K562 (cell line): ENCODE measurements around the gene FAAP100. TPM values are rescaled to one million over a fixed set of nuclear protein-coding genes. Genes with fewer than 3 reads are reported as not detected.
A peak's percentile ranks its signal among the peaks of the same experiment; 100 is the strongest.

Experiments used
- BACH1 ChIP-seq: fragments of 200-800 bp; sonication (Bioruptor generic); IDR thresholded peaks from 2 replicates; pipeline ENCODE4 v1.6.1; 2016; ENCODE audit warnings: missing genetic modification characterization, missing compliant biosample characterization
- BRD9 ChIP-seq: fragments of 450-650 bp; IDR thresholded peaks from 2 replicates; pipeline ENCODE4 v1.6.1; 2018; ENCODE audit warnings: low read depth; ENCODE audit not compliant: partially characterized antibody
- ELF4 ChIP-seq: fragments of 450-650 bp; formaldehyde crosslinking; IDR thresholded peaks from 2 replicates; pipeline ENCODE4 v1.4.0; 2022; ENCODE audit warnings: missing genetic modification characterization
- FOS ChIP-seq: IDR thresholded peaks from 3 replicates; pipeline ENCODE4 v1.6.1; 2011; ENCODE audit not compliant: insufficient read length; ENCODE audit errors: extremely low read depth
- GTF2F1 ChIP-seq: IDR thresholded peaks from 2 replicates; pipeline ENCODE4 v1.6.1; 2011; ENCODE audit warnings: low read depth, low read length, improper control_type of control experiment
- HMGN3 ChIP-seq: IDR thresholded peaks from 2 replicates; pipeline ENCODE4 v1.6.1; 2011; ENCODE audit warnings: borderline replicate concordance, low read depth, mild to moderate bottlenecking, mixed read lengths, low read length; ENCODE audit not compliant: insufficient read length; ENCODE audit errors: extremely low read depth
- NFE2L1 ChIP-seq: fragments of 450-650 bp; IDR thresholded peaks from 2 replicates; pipeline ENCODE4 v1.6.1; 2016; ENCODE audit warnings: missing genetic modification characterization, low read depth, mild to moderate bottlenecking, missing compliant biosample characterization, moderate library complexity, borderline replicate concordance
- PCBP1 ChIP-seq: fragments of 200-400 bp; formaldehyde crosslinking; IDR thresholded peaks from 2 replicates; pipeline ENCODE4 v1.6.1; 2018; ENCODE audit warnings: mild to moderate bottlenecking, low read depth, low read length; ENCODE audit not compliant: poor library complexity, severe bottlenecking
- RBBP5 ChIP-seq: fragments of 200-600 bp; sonication (generic); IDR thresholded peaks from 2 replicates; pipeline ENCODE4 v1.6.1; 2012; ENCODE audit warnings: borderline replicate concordance, mild to moderate bottlenecking, low read length, control low read depth, inconsistent platforms; ENCODE audit not compliant: insufficient read depth, poor library complexity, severe bottlenecking
- RHOXF2B ChIP-seq: fragments of 250-450 bp; sonication (Bioruptor Pico); conservative IDR thresholded peaks from 2 replicates; pipeline ENCODE4 v1.5.1; 2021
- SAFB2 ChIP-seq: fragments of 200-400 bp; formaldehyde crosslinking; IDR thresholded peaks from 2 replicates; pipeline ENCODE4 v1.6.1; 2018; ENCODE audit warnings: borderline replicate concordance, low read length, low read depth, moderate library complexity; ENCODE audit not compliant: severe bottlenecking
- SMARCB1 ChIP-seq: IDR thresholded peaks from 2 replicates; pipeline ENCODE4 v1.6.1; 2011; ENCODE audit warnings: improper control_type of control experiment, low read depth; ENCODE audit not compliant: insufficient read length
- SMARCC2 ChIP-seq: fragments of 450-650 bp; IDR thresholded peaks from 2 replicates; pipeline ENCODE4 v1.6.1; 2017; ENCODE audit warnings: antibody characterized with exemption, moderate library complexity, mild to moderate bottlenecking, low read depth
- ZFP30 ChIP-seq: fragments of 250-450 bp; sonication (Bioruptor Pico); IDR thresholded peaks from 2 replicates; pipeline ENCODE4 v1.8.0; 2022; ENCODE audit warnings: moderate library complexity, mild to moderate bottlenecking, inconsistent platforms, borderline replicate concordance
- ZNF239 ChIP-seq: fragments of 250-450 bp; sonication (Bioruptor Pico); IDR thresholded peaks from 2 replicates; pipeline ENCODE4 v1.4.0; 2020; ENCODE audit warnings: mild to moderate bottlenecking
- ZNF764 ChIP-seq: fragments of 250-450 bp; sonication (Bioruptor Pico); IDR thresholded peaks from 2 replicates; pipeline ENCODE4 v1.4.0; 2020; ENCODE audit warnings: low read depth, mild to moderate bottlenecking, moderate library complexity
- polyA plus RNA-seq, 8 experiments: library from polyadenylated mRNA; depleted of rRNA in 4 of 8; stranded (reverse) in 5 of 8; unstranded in 3 of 8; fragments of >200 nt; fragmentation: Nextera tagmentation in 2 of 8; fragmentation: Illumina TruSeq in 1 of 8; extraction: Ambion mirVana in 2 of 8; extraction: Trizol in 1 of 8; gene quantifications; 2 replicates each; pipeline versions ENCODE4 v1.2.1 to v1.2.3, GENCODE V29; 2011 to 2014; ENCODE audit warnings: inconsistent platforms in 1 of 8, missing spikeins in 1 of 8
- total RNA-seq, 7 experiments: library from RNA; depleted of rRNA in 6 of 7; stranded (reverse); fragments of >200 nt in 6 of 7; fragmentation: Illumina TruSeq in 2 of 7; extraction: Trizol in 2 of 7; gene quantifications; 2 replicates each; pipeline versions ENCODE4 v1.2.1 to v1.2.3, GENCODE V29; 2011 to 2021; ENCODE audit warnings: low replicate concordance in 1 of 7
- TF ChIP-seq, protein P1 (sequence below), 2 experiments: fragments of 450-650 bp in 1 of 2; sonication (generic) in 1 of 2; formaldehyde crosslinking in 1 of 2; IDR thresholded peaks in 1 of 2; conservative IDR thresholded peaks in 1 of 2; 2 replicates each; pipeline versions ENCODE4 v1.6.1 to v1.8.1; 2016 to 2023; ENCODE audit warnings: mild to moderate bottlenecking in 2 of 2, moderate library complexity in 2 of 2, inconsistent platforms in 1 of 2, missing genetic modification reagents in 1 of 2
- TF ChIP-seq, protein P2 (sequence below): IDR thresholded peaks from 2 replicates; pipeline ENCODE4 v1.6.1; 2014; ENCODE audit warnings: antibody characterized with exemption
- TF ChIP-seq, protein P3 (sequence below): sonication (generic); formaldehyde crosslinking; IDR thresholded peaks from 2 replicates; pipeline ENCODE4 v1.8.0; 2022; ENCODE audit warnings: mild to moderate bottlenecking, missing genetic modification reagents
- TF ChIP-seq, protein P4 (sequence below): fragments of 250-450 bp; sonication (Bioruptor Pico); IDR thresholded peaks from 2 replicates; pipeline ENCODE4 v1.4.0; 2020

FAAP100 gene
- total and polyA plus RNA-seq, 9 of the 15 experiments (the other 6 are each of a cell fraction or from before 2014, with no cell fraction given), result 0.31 to 51.2 (median 12.6) TPM

DNA sequence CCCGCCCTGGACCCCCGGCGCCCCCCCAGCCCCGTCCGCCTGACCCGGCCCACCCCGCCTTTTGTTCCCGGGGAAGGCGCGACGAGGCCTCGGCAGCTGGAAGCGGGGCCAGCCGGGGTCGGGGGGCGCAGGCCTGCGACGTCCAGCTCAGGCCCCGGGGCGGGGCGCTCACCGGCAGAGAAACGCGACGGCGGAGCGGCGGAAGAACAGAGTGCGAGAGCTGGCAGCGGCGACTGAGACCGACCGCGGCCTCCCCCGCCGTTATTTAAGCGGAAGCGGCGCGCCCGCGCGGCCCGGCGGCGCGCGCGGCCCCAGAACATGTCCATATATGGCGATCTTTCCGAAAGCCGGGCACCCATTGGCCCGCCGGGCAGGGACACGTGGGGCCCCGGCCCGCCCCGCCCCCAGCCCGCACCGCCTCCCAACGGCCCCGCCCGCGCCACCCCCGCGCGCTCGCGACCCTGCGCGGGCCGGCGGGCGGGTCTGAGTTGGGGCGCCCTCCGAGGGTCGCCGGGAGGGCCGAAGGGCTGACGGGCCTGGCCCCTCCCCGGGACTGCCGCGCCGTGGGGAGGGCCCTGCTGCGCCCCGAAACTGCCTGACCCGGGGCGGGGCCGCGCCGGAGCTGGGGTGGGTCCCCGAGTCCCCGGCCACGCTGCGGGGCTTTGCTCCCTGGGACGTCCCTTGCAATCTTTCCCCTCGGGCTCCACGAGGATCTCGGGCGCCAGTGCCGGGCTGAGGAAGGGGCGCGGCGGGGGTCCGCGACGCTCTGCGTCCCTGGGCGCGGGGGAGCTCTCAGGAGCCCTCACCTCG lies 39.4 kb downstream of the FAAP100 start, which contains the start of gene ACTG1 (continued):
- TF ChIP-seq, protein P1, sequence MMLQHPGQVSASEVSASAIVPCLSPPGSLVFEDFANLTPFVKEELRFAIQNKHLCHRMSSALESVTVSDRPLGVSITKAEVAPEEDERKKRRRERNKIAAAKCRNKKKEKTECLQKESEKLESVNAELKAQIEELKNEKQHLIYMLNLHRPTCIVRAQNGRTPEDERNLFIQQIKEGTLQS (IDR thresholded peaks at IDR 0.05), result no peak
- TF ChIP-seq, protein P1 (CRISPR knock-in tag; conservative IDR thresholded peaks at IDR 0.05), result no peak
- peak; percentile 48 for TF ChIP-seq FOS
- TF ChIP-seq SAFB2, result no peak
- TF ChIP-seq, protein P2, sequence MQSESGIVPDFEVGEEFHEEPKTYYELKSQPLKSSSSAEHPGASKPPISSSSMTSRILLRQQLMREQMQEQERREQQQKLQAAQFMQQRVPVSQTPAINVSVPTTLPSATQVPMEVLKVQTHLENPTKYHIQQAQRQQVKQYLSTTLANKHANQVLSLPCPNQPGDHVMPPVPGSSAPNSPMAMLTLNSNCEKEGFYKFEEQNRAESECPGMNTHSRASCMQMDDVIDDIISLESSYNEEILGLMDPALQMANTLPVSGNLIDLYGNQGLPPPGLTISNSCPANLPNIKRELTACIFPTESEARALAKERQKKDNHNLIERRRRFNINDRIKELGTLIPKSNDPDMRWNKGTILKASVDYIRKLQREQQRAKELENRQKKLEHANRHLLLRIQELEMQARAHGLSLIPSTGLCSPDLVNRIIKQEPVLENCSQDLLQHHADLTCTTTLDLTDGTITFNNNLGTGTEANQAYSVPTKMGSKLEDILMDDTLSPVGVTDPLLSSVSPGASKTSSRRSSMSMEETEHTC, result no peak; the same call in 1 of the 2 replicates
- TF ChIP-seq, protein P3, sequence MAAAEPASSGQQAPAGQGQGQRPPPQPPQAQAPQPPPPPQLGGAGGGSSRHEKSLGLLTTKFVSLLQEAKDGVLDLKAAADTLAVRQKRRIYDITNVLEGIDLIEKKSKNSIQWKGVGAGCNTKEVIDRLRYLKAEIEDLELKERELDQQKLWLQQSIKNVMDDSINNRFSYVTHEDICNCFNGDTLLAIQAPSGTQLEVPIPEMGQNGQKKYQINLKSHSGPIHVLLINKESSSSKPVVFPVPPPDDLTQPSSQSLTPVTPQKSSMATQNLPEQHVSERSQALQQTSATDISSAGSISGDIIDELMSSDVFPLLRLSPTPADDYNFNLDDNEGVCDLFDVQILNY (CRISPR knock-in tag), result no peak
- TF ChIP-seq ZNF239 (CRISPR knock-in tag), result no peak
- no peak for TF ChIP-seq NFE2L1
- no peak for TF ChIP-seq RHOXF2B (CRISPR knock-in tag)
- TF ChIP-seq SMARCC2, result no peak
- TF ChIP-seq BACH1 (tag), result peak; percentile 91; the same call in 1 of the 2 replicates
- TF ChIP-seq ZFP30 (CRISPR knock-in tag), result no peak
- TF ChIP-seq BRD9, result no peak
- peak; percentile 95 for TF ChIP-seq GTF2F1
- no peak for TF ChIP-seq ELF4
- no peak for TF ChIP-seq ZNF764 (CRISPR knock-in tag)
- TF ChIP-seq, protein P4, sequence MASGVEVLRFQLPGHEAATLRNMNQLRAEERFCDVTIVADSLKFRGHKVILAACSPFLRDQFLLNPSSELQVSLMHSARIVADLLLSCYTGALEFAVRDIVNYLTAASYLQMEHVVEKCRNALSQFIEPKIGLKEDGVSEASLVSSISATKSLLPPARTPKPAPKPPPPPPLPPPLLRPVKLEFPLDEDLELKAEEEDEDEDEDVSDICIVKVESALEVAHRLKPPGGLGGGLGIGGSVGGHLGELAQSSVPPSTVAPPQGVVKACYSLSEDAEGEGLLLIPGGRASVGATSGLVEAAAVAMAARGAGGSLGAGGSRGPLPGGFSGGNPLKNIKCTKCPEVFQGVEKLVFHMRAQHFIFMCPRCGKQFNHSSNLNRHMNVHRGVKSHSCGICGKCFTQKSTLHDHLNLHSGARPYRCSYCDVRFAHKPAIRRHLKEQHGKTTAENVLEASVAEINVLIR (CRISPR knock-in tag), result no peak
- peak; percentile 84 for TF ChIP-seq HMGN3
- no peak for TF ChIP-seq RBBP5
- TF ChIP-seq PCBP1, result no peak
- TF ChIP-seq SMARCB1, result no peak
